ENCODE results near the gene UBA7. TPM values are rescaled to one million over a fixed set of nuclear protein-coding genes. Genes with fewer than 3 reads are reported as not detected.

The UBA7 gene
- total RNA-seq, 4 donors from 2014 or later, result 3.5 to 16.1 (median 5.1) TPM

DNA sequence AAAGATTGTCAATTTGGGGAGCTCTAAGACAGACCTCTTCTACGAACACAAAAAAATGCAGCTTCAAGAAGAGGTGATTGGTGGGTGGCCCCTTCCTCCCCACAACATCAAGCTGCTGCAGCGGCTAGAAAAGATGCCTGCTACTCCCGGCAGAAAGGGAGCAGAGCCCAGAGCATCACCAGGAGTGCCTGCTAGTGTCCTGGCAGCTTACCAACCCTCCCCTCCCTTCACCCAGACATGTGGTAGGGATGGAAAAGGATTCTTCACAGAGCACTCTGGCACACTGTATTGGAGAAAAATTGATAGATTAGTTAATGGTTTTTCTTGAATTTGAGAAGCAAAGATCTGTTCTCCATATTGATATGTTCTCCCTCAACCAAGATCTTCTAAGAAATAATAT, 38.2 kb downstream of the UBA7 start:
- ATAC-seq, result no peak
- H3K27ac ChIP-seq, result no peak overlapping the region
- no peaks in the 10 kb centered on the region for H3K27me3 ChIP-seq
- in situ Hi-C loops (cut with MboI; ENCODE audit: low sequenced_read_pairs in 4 of 4) (no loop called here), intact Hi-C loops (cut with DNase I; ENCODE audit: low total_unique reads) (no loop called here)
- TF ChIP-seq, protein P1, sequence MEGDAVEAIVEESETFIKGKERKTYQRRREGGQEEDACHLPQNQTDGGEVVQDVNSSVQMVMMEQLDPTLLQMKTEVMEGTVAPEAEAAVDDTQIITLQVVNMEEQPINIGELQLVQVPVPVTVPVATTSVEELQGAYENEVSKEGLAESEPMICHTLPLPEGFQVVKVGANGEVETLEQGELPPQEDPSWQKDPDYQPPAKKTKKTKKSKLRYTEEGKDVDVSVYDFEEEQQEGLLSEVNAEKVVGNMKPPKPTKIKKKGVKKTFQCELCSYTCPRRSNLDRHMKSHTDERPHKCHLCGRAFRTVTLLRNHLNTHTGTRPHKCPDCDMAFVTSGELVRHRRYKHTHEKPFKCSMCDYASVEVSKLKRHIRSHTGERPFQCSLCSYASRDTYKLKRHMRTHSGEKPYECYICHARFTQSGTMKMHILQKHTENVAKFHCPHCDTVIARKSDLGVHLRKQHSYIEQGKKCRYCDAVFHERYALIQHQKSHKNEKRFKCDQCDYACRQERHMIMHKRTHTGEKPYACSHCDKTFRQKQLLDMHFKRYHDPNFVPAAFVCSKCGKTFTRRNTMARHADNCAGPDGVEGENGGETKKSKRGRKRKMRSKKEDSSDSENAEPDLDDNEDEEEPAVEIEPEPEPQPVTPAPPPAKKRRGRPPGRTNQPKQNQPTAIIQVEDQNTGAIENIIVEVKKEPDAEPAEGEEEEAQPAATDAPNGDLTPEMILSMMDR (IDR thresholded peaks at IDR 0.05 in 4 of 5, conservative IDR thresholded peaks at IDR 0.05 in 1 of 5), result no peak
- TF ChIP-seq POLR2A (IDR thresholded peaks at IDR 0.05), result no peak
- H3K9me3 ChIP-seq, result no peaks in the 10 kb centered on the region
- no peak overlapping the region for H3K4me3 ChIP-seq
- H3K4me1 ChIP-seq, result peaks cover 6 to 12% of the 10 kb centered on the region in 2 donors
- no peak for DNase-seq
- peaks cover 0 to 3% of the 10 kb centered on the region in 2 donors for H3K36me3 ChIP-seq

DNA sequence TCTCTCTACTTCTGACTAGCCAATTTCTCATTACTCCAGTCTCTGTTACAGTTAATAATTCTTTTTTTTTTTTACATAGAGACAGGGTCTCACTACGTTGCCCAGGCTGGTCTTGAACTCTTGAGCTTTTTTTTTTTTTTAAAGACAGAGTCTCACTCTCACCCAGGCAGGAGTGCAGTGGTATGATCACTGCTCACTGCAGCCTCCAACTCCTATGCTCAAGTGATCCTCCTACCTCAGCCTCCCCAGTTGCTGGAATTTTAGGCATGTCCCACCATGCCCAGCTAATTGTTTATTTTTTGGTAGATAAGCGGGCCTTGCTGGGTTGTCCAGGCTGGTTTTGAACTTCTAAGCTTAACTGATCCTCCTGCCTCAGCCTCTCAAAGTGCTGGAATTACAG, 41.0 kb downstream of the UBA7 start:
- Histone ChIP-seq H3K36me3 (no peaks in the 10 kb centered on the region), H3K9me3 (no peaks in the 10 kb centered on the region), H3K4me3 (no peak overlapping the region), H3K27me3 (no peaks in the 10 kb centered on the region), H3K27ac (no peak overlapping the region), H3K4me1 (peaks cover 3 to 4% of the 10 kb centered on the region in 2 donors)
- in situ Hi-C loops (cut with MboI; ENCODE audit: low sequenced_read_pairs in 4 of 4) (no loop called here), intact Hi-C loops (cut with DNase I; ENCODE audit: low total_unique reads) (no loop called here)
- no peak for DNase-seq
- no peak for ATAC-seq
- TF ChIP-seq, protein P1 (IDR thresholded peaks at IDR 0.05 in 4 of 5, conservative IDR thresholded peaks at IDR 0.05 in 1 of 5), result no peak
- TF ChIP-seq POLR2A (IDR thresholded peaks at IDR 0.05), result no peak

DNA sequence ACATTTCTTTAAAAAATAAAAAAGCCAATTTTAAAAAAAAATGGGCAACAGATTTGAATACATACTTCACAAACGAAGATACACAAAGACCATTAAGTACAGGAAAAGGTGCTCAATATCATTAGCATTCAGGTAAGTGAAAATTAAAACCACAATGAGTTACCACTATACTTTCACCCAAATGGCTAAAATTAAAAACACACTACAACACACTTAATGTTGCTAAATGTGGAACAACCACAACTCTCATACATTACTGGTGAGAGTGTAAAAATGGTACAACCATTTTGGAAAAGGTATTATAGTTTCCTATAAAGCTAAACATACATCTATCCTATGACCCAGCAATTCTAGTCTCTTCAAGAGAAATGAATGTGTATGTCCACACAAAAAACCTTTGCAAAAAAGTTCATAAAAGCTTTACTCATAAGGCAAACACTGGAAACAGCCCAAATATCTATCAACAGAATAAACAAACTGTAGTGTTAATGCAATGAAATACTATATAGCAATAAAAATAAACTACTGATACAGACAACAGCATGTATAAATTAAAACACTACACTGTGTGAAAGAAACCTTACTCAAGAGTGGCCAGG, 42.3 kb downstream of the UBA7 start:
- in situ Hi-C loops (cut with MboI; ENCODE audit: low sequenced_read_pairs in 4 of 4), result no loop called here
- intact Hi-C loops (cut with DNase I; ENCODE audit: low total_unique reads), result no loop called here
- no peak for ATAC-seq

DNA sequence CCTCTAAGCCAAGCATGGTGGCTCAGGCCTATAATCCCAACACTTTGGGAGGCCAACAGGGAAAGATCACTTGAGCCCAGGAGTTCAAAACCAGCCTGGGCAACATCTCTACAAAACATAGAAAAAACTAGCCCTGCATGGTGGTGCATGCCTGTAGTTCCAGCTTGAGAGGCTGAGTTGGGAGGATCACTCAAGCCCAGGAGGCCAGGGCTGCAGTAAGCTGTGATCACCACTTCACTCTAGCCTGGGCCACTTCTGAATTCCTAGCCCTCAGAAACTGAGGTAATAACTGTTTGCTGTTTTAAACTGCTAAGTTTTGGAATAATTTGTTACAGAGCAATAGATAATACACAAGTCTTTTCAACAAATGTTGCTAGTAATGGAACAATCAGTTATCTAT, 43.8 kb downstream of the UBA7 start:
- Histone ChIP-seq H3K36me3 (no peaks in the 10 kb centered on the region), H3K4me3 (no peak overlapping the region), H3K27ac (no peak overlapping the region), H3K27me3 (no peaks in the 10 kb centered on the region), H3K4me1 (peaks cover under 1 to 3% of the 10 kb centered on the region in 2 donors), H3K9me3 (no peaks in the 10 kb centered on the region)
- intact Hi-C loops (cut with DNase I; ENCODE audit: low total_unique reads) (no loop called here), in situ Hi-C loops (cut with MboI; ENCODE audit: low sequenced_read_pairs in 4 of 4) (no loop called here)
- DNase-seq (no peak), ATAC-seq (no peak)
- TF ChIP-seq, protein P1 (IDR thresholded peaks at IDR 0.05 in 4 of 5, conservative IDR thresholded peaks at IDR 0.05 in 1 of 5), result no peak
- no peak for TF ChIP-seq POLR2A (IDR thresholded peaks at IDR 0.05)

More for the DNA sequence above, 42.3 kb downstream of the UBA7 start:
- no peak overlapping the region for H3K27ac ChIP-seq
- TF ChIP-seq, protein P1 (IDR thresholded peaks at IDR 0.05 in 4 of 5, conservative IDR thresholded peaks at IDR 0.05 in 1 of 5), result no peak
- TF ChIP-seq POLR2A (IDR thresholded peaks at IDR 0.05), result no peak
- H3K4me3 ChIP-seq, result no peak overlapping the region
- H3K36me3 ChIP-seq, result no peaks in the 10 kb centered on the region
- no peak for DNase-seq
- peaks cover 3 to 4% of the 10 kb centered on the region in 2 donors for H3K4me1 ChIP-seq
- no peaks in the 10 kb centered on the region for H3K27me3 ChIP-seq
- H3K9me3 ChIP-seq, result no peaks in the 10 kb centered on the region
